Thymus (tissue), 11 donors: ENCODE measurements around the gene HEBP1. TPM values are rescaled to one million over a fixed set of nuclear protein-coding genes. Genes with fewer than 3 reads are reported as not detected.

Experiments used
- DNase-seq, 9 donors: peaks; one replicate each; pipeline ENCODE4 v3.0.0-alpha.2; 2013; ENCODE audit warnings: low spot score in 9 of 9, low read depth in 6 of 9, missing footprints in 1 of 9
- H3K27ac ChIP-seq, 2 donors: one replicate each; pipeline ENCODE4 v1.5.1; 2013; ENCODE audit warnings: control low read depth in 1 of 2, low read depth in 1 of 2, low read length in 1 of 2, mild to moderate bottlenecking in 1 of 2, moderate library complexity in 1 of 2
- H3K27me3 ChIP-seq, 2 donors: one replicate each; pipeline ENCODE4 v1.5.1; 2013; ENCODE audit warnings: low read length in 1 of 2; ENCODE audit not compliant: control insufficient read depth in 2 of 2, insufficient read depth in 1 of 2
- H3K36me3 ChIP-seq, 2 donors: one replicate each; pipeline ENCODE4 v1.5.1; 2013; ENCODE audit warnings: low read length in 1 of 2, mild to moderate bottlenecking in 1 of 2, moderate library complexity in 1 of 2; ENCODE audit not compliant: control insufficient read depth in 2 of 2, insufficient read depth in 2 of 2
- H3K4me1 ChIP-seq, 2 donors: one replicate each; pipeline ENCODE4 v1.5.1; 2013; ENCODE audit warnings: low read length in 2 of 2; ENCODE audit not compliant: control insufficient read depth in 2 of 2, insufficient read depth in 2 of 2
- H3K4me3 ChIP-seq, 2 donors: one replicate each; pipeline ENCODE4 v1.5.1; 2013; ENCODE audit warnings: low read length in 2 of 2, control low read depth in 1 of 2, mild to moderate bottlenecking in 1 of 2
- H3K9me3 ChIP-seq, 2 donors: one replicate each; pipeline ENCODE4 v1.5.1; 2013; ENCODE audit warnings: low read length in 1 of 2, mild to moderate bottlenecking in 1 of 2; ENCODE audit not compliant: control insufficient read depth in 2 of 2, insufficient read depth in 1 of 2
- WGBS: extraction: QIAGEN DNeasy Blood & Tissue Kit; methylation state at CpG from one replicate; pipeline ENCODE4 v1.1.7; 2013; 5-methylcytosine and 5-hydroxymethylcytosine counted together
- polyA plus RNA-seq: library from polyadenylated mRNA; stranded (reverse); fragments of 200-250 nt; gene quantifications from one replicate; pipeline ENCODE4 v1.2.3, GENCODE V29; 2013
- total RNA-seq: library from RNA; stranded (reverse); fragments of 120-200 nt; gene quantifications from one replicate; pipeline ENCODE4 v1.2.4, GENCODE V29; 2013
- donor health status: healthy.

The HEBP1 gene
- total and polyA plus RNA-seq, 2 donors = 3.9 to 42.3 TPM

- Histone ChIP-seq H3K9me3 (peaks cover 0 to 4% of the 10 kb centered on the region in 2 donors), H3K27me3 (peaks cover 0 to 27% of the 10 kb centered on the region in 2 donors), H3K4me3 (no peak overlapping the region), H3K36me3 (no peaks in the 10 kb centered on the region), H3K4me1 (peaks cover 12 to 17% of the 10 kb centered on the region in 2 donors), H3K27ac (no peak overlapping the region)
- 98% methylated on average over 4 of the region's 4 CpGs for WGBS
- no peak for DNase-seq
Observed at GRCh38 chr12:12998248-12998647, 1.8 kb downstream of the HEBP1 start.

GRCh38 chr12:12997734-12998133 is 2.3 kb downstream of the HEBP1 start:
- no peak overlapping the region for H3K4me3 ChIP-seq
- peaks cover 0 to 4% of the 10 kb centered on the region in 2 donors for H3K9me3 ChIP-seq
- H3K27ac ChIP-seq = no peak overlapping the region
- H3K4me1 ChIP-seq = peaks cover 12 to 17% of the 10 kb centered on the region in 2 donors
- no peaks in the 10 kb centered on the region for H3K36me3 ChIP-seq
- H3K27me3 ChIP-seq = peaks cover 0 to 25% of the 10 kb centered on the region in 2 donors
- WGBS = 74% methylated on average over 2 of the region's 2 CpGs
- no peak for DNase-seq

- Histone ChIP-seq H3K27me3 (peaks cover 0 to 20% of the 10 kb centered on the region in 2 donors), H3K9me3 (peaks cover 0 to 4% of the 10 kb centered on the region in 2 donors), H3K36me3 (no peaks in the 10 kb centered on the region), H3K4me1 (peaks cover 12 to 17% of the 10 kb centered on the region in 2 donors), H3K27ac (no peak overlapping the region), H3K4me3 (no peak overlapping the region)
- WGBS = 62% methylated on average over 3 of the region's 3 CpGs
- no peak for DNase-seq
Observed at GRCh38 chr12:12997156-12997555, 2.9 kb downstream of the HEBP1 start.

DNA sequence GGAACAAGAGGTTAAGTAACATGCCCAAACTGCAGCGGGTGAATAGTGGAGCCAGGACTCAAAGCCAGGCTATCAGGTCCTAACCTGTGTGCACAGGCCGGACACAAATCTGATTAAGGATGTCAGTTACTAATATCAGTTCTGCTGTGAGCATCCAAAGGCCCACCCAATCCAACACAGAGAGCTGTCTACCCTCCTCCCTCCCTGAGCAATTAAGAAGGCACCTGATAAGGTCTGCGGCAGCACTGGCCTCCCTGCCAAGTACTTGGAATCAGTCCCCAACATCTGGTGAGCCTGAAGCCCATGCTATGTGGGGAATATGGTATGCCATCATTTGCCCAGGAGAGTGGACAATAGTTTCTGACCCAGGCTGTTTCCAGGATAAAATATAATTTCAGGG is 3.9 kb downstream of the HEBP1 start:
- no peak overlapping the region for H3K27ac ChIP-seq
- H3K36me3 ChIP-seq = no peaks in the 10 kb centered on the region
- peaks cover 0 to 10% of the 10 kb centered on the region in 2 donors for H3K27me3 ChIP-seq
- no peaks in the 10 kb centered on the region for H3K9me3 ChIP-seq
- no peak overlapping the region for H3K4me3 ChIP-seq
- H3K4me1 ChIP-seq = peaks cover 7 to 12% of the 10 kb centered on the region in 2 donors
- WGBS = 93% methylated on average over 3 of the region's 3 CpGs
- no peak for DNase-seq

- Histone ChIP-seq H3K36me3 (no peaks in the 10 kb centered on the region), H3K9me3 (no peaks in the 10 kb centered on the region), H3K27me3 (peaks cover 0 to 2% of the 10 kb centered on the region in 2 donors), H3K27ac (no peak overlapping the region), H3K4me3 (no peak overlapping the region), H3K4me1 (peaks cover 7% of the 10 kb centered on the region in 2 donors)
- 98% methylated on average over 3 of the region's 3 CpGs for WGBS
- DNase-seq = no peak
Observed at GRCh38 chr12:12995088-12995487, 5.0 kb downstream of the HEBP1 start.

DNA sequence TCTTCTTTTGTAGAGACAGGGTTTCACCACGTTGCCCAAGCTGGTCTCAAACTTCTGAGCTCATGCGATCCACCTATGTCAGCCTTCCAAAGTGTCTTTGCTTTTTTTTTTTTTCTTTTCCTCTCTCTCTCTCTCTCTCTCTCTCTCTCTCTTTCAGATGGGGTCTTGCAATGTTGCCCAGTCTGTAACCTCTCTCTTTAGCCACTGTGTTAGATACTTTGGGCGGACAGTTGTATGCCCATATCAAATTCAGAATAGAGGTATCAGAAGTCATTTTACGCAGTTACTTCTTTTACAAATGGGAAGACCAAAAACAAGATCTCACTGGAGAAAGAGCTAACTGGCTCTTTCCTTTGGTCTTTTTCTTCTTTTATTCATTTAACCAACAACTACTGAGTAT is 6.7 kb downstream of the HEBP1 start:
- 95% methylated on average over 4 of the region's 4 CpGs for WGBS
- no peaks in the 10 kb centered on the region for H3K4me1 ChIP-seq
- H3K4me3 ChIP-seq = no peak overlapping the region
- no peak overlapping the region for H3K27ac ChIP-seq
- no peaks in the 10 kb centered on the region for H3K9me3 ChIP-seq
- peaks cover 4 to 6% of the 10 kb centered on the region in 2 donors for H3K36me3 ChIP-seq
- no peaks in the 10 kb centered on the region for H3K27me3 ChIP-seq
- no peak for DNase-seq

DNA sequence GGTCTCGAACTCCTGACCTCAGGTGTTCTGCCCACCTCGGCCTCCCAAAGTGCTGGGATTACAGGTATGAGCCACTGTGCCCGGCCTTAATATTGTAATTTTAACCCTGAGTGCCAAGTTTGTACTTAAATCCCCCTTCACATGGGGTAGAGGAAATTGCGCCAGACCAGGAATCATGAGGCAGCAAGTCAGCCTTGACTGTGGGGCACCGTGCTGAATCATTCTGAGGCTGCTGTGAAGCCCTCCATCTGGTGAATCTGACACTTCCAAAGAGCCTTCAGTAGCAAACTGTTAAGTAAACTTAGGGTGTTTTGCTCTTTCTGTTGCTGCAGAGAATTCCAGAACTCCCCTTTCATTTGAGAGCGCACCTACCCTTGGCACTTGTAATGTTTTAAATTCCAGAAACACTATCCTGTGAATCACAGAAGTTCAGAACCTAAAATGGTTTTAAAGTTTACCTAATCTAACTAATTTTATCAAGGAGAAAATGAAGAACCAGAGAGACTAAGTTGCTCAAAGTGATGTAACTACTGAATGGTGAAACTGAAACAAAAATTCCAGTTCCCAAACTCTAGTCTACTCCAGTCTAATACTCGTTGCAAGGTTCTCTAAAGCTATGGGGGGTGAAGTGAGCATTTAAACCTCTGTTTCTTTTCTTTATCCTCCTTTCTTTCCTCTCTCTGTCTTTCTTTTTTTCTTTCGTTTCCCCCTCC is 7.5 kb downstream of the HEBP1 start:
- DNase-seq = no peak
- Histone ChIP-seq H3K27me3 (no peaks in the 10 kb centered on the region), H3K4me3 (no peak overlapping the region), H3K27ac (peak overlapping the region; percentile 42 to 53), H3K4me1 (no peaks in the 10 kb centered on the region), H3K36me3 (peaks cover 4 to 6% of the 10 kb centered on the region in 2 donors), H3K9me3 (no peaks in the 10 kb centered on the region)
- 42% methylated on average over 8 of the region's 8 CpGs for WGBS

DNA sequence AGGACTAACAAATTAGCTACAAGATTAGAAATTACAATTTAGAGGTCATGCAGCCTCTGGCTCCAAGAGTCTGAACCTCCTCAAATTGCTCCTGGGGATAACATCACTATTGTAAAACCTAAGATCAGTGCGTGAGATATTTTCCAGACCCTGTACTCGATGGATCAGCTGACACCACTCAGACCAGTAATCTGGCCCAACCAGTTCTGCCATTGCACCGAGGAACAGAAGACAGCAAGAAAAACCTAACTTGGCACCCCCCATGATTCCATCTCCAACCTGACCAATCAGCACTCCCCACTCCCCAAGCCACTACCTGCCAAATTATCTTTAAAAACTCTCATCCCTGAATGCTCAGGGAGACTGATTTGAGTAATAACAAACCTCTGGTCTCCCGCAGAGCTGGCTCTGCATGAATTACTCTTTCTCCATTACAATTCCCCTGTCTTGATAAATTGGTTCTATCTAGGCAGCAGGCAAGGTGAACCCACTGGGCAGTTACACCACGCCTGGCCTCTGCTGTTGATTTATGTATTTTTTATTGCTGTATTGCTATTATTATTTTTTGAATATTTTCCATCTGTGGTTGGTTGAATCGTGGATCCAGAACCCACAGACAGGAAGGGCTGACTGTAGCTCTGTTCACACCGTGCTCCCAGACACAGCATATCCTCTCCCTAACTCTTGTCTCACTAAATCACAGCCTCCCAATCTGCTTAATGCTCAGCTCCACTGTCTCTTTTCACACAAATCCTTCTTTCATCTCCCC is 9.2 kb downstream of the HEBP1 start:
- DNase-seq = no peak
- H3K4me3 ChIP-seq = no peak overlapping the region
- H3K36me3 ChIP-seq = peaks cover 4 to 11% of the 10 kb centered on the region in 2 donors
- no peaks in the 10 kb centered on the region for H3K27me3 ChIP-seq
- WGBS = 81% methylated on average over 7 of the region's 7 CpGs
- no peaks in the 10 kb centered on the region for H3K9me3 ChIP-seq
- H3K27ac ChIP-seq = no peak overlapping the region
- no peaks in the 10 kb centered on the region for H3K4me1 ChIP-seq

DNA sequence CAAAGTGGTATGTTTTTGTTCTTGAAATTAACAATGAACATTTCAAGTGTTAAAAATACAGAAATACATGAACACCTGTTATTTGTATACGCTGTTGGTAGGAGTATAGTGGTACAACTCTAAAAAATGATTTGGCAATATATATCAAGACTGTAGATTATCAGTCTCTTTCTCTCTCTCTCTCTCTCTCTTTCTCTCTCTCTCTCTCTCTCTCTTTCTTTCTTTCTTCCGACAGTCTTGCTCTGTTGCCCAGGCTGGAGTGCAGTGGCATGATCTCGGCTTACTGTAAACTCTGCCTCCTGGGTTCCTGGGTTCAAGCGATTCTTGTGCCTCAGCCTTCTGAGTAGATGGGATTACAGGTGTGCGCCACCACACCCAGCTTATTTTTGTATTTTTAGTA is 12.6 kb downstream of the HEBP1 start:
- no peaks in the 10 kb centered on the region for H3K27me3 ChIP-seq
- 91% methylated on average over 5 of the region's 5 CpGs for WGBS
- DNase-seq = no peak
- H3K36me3 ChIP-seq = peaks cover 4 to 11% of the 10 kb centered on the region in 2 donors
- H3K4me3 ChIP-seq = no peak overlapping the region
- H3K27ac ChIP-seq = no peak overlapping the region
- H3K4me1 ChIP-seq = no peaks in the 10 kb centered on the region
- H3K9me3 ChIP-seq = no peaks in the 10 kb centered on the region
